GM12873 (cell line): Measurements from ENCODE around the gene FAM221B.

Source experiments
- CTCF ChIP-seq: IDR thresholded peaks from 2 replicates; pipeline ENCODE4 v1.5.1; 2012; ENCODE audit warnings: low read depth, mild to moderate bottlenecking, moderate library complexity, low read length, control low read depth; ENCODE audit not compliant: insufficient read depth; ENCODE audit errors: missing control alignments

Gene FAM221B

GRCh38 chr9:35781066-35781465 is 47.5 kb downstream of the FAM221B start:
- TF ChIP-seq CTCF, result no peak

GRCh38 chr9:35778496-35778895 is 50.0 kb downstream of the FAM221B start:
- TF ChIP-seq CTCF, result no peak

- no peak for TF ChIP-seq CTCF
Observed at GRCh38 chr9:35776018-35776417, 52.5 kb downstream of the FAM221B start.

- TF ChIP-seq CTCF, result no peak
Observed at GRCh38 chr9:35774907-35775635, 53.5 kb downstream of the FAM221B start.

GRCh38 chr9:35771943-35772342 is 56.6 kb downstream of the FAM221B start:
- TF ChIP-seq CTCF, result no peak

GRCh38 chr9:35771534-35771933 is 57.0 kb downstream of the FAM221B start:
- TF ChIP-seq CTCF, result no peak

- TF ChIP-seq CTCF, result no peak
Observed at GRCh38 chr9:35771075-35771433, 57.5 kb downstream of the FAM221B start.
